SK-N-MC (cell line): ENCODE results near the gene FZD1.

Experiments used
- DNase-seq: peaks from one replicate; pipeline ENCODE4 v3.0.0-alpha.2; 2011; ENCODE audit warnings: low read depth, low spot score
- H3K27ac ChIP-seq: fragments of 200-600 bp; sonication (generic); 2 replicates; pipeline ENCODE4 v1.5.1; 2016; ENCODE audit warnings: mixed run types
- H3K36me3 ChIP-seq: fragments of 200-600 bp; sonication (generic); 2 replicates; pipeline ENCODE4 v1.6.1; 2017; ENCODE audit warnings: antibody characterized with exemption, low read length, mixed read lengths; ENCODE audit not compliant: insufficient read depth
- H3K4me3 ChIP-seq: fragments of 200-600 bp; sonication (generic); 2 replicates; pipeline ENCODE4 v1.5.1; 2016
- H3K9ac ChIP-seq: fragments of 200-600 bp; sonication (generic); 2 replicates; pipeline ENCODE4 v1.8.0; 2017; ENCODE audit warnings: mixed run types, mixed read lengths; ENCODE audit not compliant: insufficient read length
- H3K9me3 ChIP-seq: fragments of 200-600 bp; sonication (generic); 2 replicates; pipeline ENCODE4 v1.6.1; 2017; ENCODE audit warnings: low read depth, mild to moderate bottlenecking, antibody characterized with exemption, low read length, moderate library complexity, mixed read lengths
- EZH2 ChIP-seq: fragments of 200-600 bp; sonication (generic); IDR thresholded peaks from one replicate; pipeline ENCODE4 v1.6.1; 2017; ENCODE audit warnings: antibody characterized with exemption
- FOXP2 ChIP-seq: optimal IDR thresholded peaks from 2 replicates; pipeline ENCODE3; 2011; ENCODE audit warnings: mild to moderate bottlenecking, moderate library complexity; ENCODE audit not compliant: insufficient read depth; ENCODE audit errors: extremely low read length, control extremely low read depth
- POLR2AphosphoS5 ChIP-seq: IDR thresholded peaks from 2 replicates; pipeline ENCODE4 v1.6.1; 2012; ENCODE audit warnings: mild to moderate bottlenecking, low read depth, low read length, borderline replicate concordance

FZD1 gene

DNA sequence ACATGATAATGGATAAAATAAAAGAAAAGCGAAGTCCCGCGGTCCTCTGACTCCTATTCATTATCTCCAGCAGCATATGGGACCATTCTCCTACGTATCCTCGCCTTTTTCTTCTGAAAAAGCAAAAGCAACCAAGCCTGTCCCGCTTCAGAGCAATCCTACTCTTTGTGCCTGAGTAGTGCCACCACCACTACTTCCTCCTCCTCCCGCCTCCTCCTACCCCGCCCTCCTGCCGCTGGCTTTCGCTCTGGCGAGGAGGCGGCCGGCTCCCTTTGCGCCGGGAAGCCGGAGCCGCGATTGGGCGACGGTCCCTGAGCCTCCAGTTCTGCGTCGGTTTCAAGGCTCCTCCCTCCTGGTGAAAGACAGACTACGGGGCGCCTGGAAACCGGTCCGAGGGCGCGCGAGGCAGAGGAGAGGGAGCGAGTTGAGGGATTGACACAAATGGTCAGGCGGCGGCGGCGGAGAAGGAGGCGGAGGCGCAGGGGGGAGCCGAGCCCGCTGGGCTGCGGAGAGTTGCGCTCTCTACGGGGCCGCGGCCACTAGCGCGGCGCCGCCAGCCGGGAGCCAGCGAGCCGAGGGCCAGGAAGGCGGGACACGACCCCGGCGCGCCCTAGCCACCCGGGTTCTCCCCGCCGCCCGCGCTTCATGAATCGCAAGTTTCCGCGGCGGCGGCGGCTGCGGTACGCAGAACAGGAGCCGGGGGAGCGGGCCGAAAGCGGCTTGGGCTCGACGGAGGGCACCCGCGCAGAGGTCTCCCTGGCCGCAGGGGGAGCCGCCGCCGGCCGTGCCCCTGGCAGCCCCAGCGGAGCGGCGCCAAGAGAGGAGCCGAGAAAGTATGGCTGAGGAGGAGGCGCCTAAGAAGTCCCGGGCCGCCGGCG is at the start of gene FZD1:
FZD1 (plus strand) TSS at position 388 of the 878 bp plus-strand sequence; CDS start at position 836, 448 bp downstream.
- H3K9ac ChIP-seq, result peak within 1 kb of the TSS; percentile 87

GRCh38 chr7:91226411-91226810 is 37.8 kb upstream of the FZD1 start:
- DNase-seq, result no peak
- no peak overlapping the region for H3K9ac ChIP-seq
- no peak overlapping the region for H3K4me3 ChIP-seq
- no peak for TF ChIP-seq POLR2AphosphoS5
- no peaks in the 10 kb centered on the region for H3K36me3 ChIP-seq
- H3K27ac ChIP-seq, result no peak overlapping the region
- H3K9me3 ChIP-seq, result no peaks in the 10 kb centered on the region

More for the DNA sequence above, at the start of gene FZD1:
- Histone ChIP-seq H3K27ac (peak within 1 kb of the TSS; percentile 96), H3K36me3 (peaks cover 28% of the 10 kb centered on the region), H3K9me3 (no peaks in the 10 kb centered on the region), H3K4me3 (peak within 1 kb of the TSS; percentile 92)
- DNase-seq, result peak; percentile 86
- TF ChIP-seq POLR2AphosphoS5 (peak; percentile 82), FOXP2 (peak; percentile 97), EZH2 (no peak)

GRCh38 chr7:91228327-91228726 is 35.9 kb upstream of the FZD1 start:
- H3K4me3 ChIP-seq, result no peak overlapping the region
- H3K27ac ChIP-seq, result no peak overlapping the region
- H3K9ac ChIP-seq, result no peak overlapping the region
- no peaks in the 10 kb centered on the region for H3K36me3 ChIP-seq
- H3K9me3 ChIP-seq, result no peaks in the 10 kb centered on the region
- no peak for TF ChIP-seq EZH2
- TF ChIP-seq FOXP2, result no peak
- TF ChIP-seq POLR2AphosphoS5, result no peak
- no peak for DNase-seq

DNA sequence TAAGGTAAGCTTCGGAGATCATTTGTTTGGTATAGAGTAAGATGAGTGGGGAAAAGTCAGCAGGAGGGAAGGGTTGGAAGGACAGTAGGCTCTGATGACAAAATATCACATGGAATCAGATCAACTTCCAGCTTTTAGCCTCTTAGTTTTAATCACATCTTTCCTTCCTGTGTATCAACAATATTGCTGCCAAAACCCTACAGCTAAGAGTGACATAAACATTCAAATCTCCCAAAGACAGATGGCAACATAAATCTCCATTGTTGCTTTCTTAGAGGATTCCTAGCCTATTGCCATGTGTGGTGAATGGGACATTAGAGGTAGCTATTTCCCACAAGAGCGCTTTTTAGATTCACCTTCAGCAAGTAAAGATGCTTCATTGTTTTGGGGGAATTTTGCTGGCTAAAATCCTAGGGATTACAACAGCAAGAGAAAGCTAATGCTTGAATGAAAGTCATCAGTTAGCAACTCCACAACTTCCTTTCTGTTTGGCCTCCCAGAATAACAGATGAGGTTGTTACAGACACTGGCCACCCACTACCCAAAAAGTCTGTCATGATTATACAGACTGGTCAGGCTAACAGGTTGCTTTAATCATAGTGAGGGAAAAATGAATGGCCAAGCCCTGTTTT is 35.2 kb upstream of the FZD1 start:
- TF ChIP-seq FOXP2 (no peak), POLR2AphosphoS5 (no peak), EZH2 (no peak)
- Histone ChIP-seq H3K36me3 (no peaks in the 10 kb centered on the region), H3K4me3 (no peak overlapping the region), H3K9me3 (no peaks in the 10 kb centered on the region), H3K27ac (no peak overlapping the region), H3K9ac (no peak overlapping the region)
- no peak for DNase-seq

DNA sequence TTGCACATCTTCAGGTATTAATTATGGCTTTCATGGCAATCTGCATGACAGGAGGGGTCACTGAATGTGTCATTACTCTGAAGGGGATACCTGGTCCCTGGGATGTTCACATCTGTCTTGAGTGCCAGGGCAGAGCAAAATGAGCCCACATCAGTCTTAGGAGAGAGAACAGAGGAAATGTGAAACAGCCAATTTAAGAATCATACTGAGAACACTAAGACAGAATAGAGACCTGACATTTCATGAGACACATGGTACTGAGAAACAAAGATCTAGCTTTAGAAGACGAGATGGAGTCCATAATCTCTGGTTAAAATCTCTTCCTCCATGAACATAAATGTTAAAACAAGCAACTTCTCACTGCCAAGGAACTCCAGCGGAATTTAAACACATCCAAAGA is 34.1 kb upstream of the FZD1 start:
- DNase-seq, result no peak
- no peak overlapping the region for H3K27ac ChIP-seq
- H3K4me3 ChIP-seq, result no peak overlapping the region
- TF ChIP-seq POLR2AphosphoS5 (no peak), FOXP2 (no peak), EZH2 (no peak)
- no peaks in the 10 kb centered on the region for H3K36me3 ChIP-seq
- no peaks in the 10 kb centered on the region for H3K9me3 ChIP-seq
- no peak overlapping the region for H3K9ac ChIP-seq

DNA sequence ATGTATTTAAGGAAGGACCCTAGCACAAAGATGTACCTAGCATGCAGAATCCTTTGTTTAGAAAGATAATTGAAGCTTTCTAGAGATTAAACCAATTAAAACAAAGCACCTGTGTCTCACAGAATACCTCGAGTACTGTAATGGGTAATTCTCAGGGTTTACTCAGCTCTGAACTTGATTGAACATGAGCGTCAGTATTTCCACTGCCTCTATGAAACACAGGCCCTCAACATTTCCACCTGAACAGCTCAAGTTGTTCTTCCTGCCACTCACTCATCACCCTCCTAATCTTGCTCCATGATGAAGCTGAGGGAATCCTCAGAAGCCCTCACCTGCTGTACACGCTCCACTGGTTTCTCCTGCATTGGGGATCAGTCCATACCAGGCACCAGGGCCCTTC is 33.7 kb upstream of the FZD1 start:
- H3K9me3 ChIP-seq, result no peaks in the 10 kb centered on the region
- no peaks in the 10 kb centered on the region for H3K36me3 ChIP-seq
- TF ChIP-seq FOXP2, result no peak
- no peak for TF ChIP-seq POLR2AphosphoS5
- TF ChIP-seq EZH2, result no peak
- H3K9ac ChIP-seq, result no peak overlapping the region
- no peak overlapping the region for H3K4me3 ChIP-seq
- no peak overlapping the region for H3K27ac ChIP-seq
- no peak for DNase-seq

DNA sequence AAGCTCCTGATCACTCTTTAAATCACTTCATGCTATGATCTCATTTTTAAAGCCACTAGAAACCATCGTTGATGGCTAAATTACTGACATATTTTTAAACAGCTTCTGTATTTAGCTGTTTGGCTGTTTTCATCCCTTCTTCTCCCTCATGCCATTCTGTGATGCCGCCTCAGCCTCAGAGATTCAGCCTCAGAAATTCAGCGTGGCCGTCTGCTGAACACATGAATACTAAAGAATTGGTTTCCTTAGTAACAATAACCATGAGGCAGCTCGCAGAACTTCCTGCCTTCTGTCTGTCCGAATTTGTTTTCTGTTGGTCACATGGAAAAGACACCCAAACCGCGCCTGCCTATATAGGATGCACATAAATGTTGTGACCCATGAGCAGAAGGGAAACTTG is 31.0 kb upstream of the FZD1 start:
- Histone ChIP-seq H3K36me3 (no peaks in the 10 kb centered on the region), H3K9me3 (no peaks in the 10 kb centered on the region), H3K27ac (no peak overlapping the region), H3K4me3 (no peak overlapping the region), H3K9ac (no peak overlapping the region)
- DNase-seq, result no peak
- TF ChIP-seq POLR2AphosphoS5 (no peak), FOXP2 (no peak), EZH2 (no peak)

DNA sequence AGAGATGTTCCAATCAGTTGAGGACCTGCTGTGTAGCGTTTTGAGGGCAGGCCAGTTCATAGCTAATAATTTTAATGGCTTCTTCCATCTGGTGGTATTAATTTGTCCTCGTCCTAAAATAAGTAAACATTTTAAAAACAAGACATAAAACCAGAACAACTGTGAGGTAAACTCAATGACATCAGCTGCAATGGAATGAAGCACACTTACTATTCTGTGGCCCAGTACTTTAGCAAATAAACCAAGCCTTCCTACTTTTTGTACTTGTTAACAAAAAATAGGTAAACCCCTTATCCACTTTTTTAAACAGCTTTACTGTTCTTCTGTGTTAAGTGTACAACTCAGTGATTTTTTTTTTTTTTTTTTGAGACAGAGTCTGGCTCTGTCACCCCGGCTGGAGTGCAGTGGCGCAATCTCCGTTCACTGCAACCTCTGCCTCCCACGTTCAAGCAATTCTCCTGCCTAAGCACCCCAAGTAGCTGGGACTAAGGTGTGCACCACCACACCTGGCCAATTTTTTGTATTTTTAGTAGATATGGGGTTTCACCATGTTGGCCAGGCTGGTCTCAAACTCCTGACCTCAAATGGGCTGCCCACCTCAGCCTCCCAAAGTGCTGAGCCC is 28.9 kb upstream of the FZD1 start:
- no peak overlapping the region for H3K27ac ChIP-seq
- H3K9ac ChIP-seq, result no peak overlapping the region
- H3K4me3 ChIP-seq, result no peak overlapping the region
- no peak for DNase-seq
- TF ChIP-seq POLR2AphosphoS5, result no peak
- no peak for TF ChIP-seq EZH2
- TF ChIP-seq FOXP2, result no peak
- no peaks in the 10 kb centered on the region for H3K36me3 ChIP-seq
- H3K9me3 ChIP-seq, result no peaks in the 10 kb centered on the region
